Activated naive CD4-positive, alpha-beta T cell treated with anti-CD3 and anti-CD28 coated beads, Interleukin-2, amount 10 ng/mL, durations not matched to agents 7 days and 5 days (primary cell): ENCODE results near the gene SLK.

Experiments
- CTCF ChIA-PET: fragments of 350-600 bp; sonication (Branson Sonifier 250); formaldehyde crosslinking; loops from one replicate; lab custom pipeline; 2021; ENCODE audit warnings: antibody characterized with exemption; lab: Charles Lee
- DNase-seq: peaks from one replicate; pipeline ENCODE4 v3.0.0-alpha.2; 2020
- H3K27ac Mint-ChIP-seq: one replicate; pipeline ENCODE4 v1.8.0; 2021; ENCODE audit warnings: mild to moderate bottlenecking, moderate library complexity, mixed read lengths
- H3K27me3 Mint-ChIP-seq: one replicate; pipeline ENCODE4 v1.8.0; 2021; ENCODE audit warnings: mild to moderate bottlenecking, mixed read lengths
- H3K36me3 Mint-ChIP-seq: one replicate; pipeline ENCODE4 v1.8.0; 2021; ENCODE audit warnings: mixed read lengths
- H3K4me1 Mint-ChIP-seq: one replicate; pipeline ENCODE4 v1.8.0; 2021; ENCODE audit warnings: mixed read lengths
- H3K4me3 Mint-ChIP-seq: one replicate; pipeline ENCODE4 v1.8.0; 2021; ENCODE audit warnings: mild to moderate bottlenecking, moderate library complexity, mixed read lengths
- H3K9me3 Mint-ChIP-seq: one replicate; pipeline ENCODE4 v1.8.0; 2021; ENCODE audit warnings: mixed read lengths

SLK gene

DNA sequence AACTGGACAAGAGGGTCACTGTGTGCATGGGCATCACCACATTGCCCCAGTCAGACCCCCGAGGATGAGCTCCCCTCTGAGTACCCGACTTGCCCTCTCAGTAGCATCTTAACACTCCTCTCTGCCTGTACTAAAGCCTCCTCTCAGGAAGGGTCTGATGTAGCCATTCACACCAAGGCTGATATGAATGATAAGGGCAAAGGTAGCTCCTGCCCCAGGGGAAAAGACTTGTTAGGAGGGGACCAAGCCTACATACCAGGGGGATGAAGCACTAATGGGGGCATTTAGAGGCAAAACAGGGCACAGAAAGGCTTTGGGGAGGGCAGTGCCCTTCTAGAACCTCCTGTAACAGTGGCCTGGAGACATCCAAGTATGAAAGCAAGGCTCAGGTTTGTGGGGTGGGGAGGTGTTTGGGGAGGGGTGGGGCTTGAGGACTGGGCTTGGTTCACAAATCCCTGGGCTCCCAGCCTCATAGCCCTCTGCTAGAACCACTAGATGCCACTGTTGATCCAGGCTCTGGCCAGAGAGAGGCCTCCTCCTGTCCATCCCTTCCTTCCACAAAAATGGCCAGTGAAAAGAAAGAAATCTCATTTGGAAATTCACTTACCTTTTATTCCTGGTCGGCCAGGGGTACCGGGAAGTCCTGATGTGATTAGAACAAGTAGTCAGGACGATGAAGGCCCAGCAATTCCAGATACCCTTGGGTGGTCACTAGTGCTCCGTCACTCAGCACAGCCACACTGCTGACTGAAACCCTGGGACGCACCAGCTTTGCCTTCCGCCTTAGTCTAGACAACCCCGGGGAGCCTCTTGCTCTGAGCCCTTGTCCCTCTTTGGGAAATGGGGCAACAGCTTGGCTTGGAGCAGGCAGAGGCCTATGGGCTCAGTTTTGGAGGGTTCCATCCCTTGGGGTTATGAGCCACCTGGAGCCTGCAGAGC lies 78.5 kb downstream of the SLK start:
- CTCF ChIA-PET, result interaction anchor here (1.3 to 1.6 kb wide), 2 partner anchors 78 to 157 kb away, joined by 3 to 5 read pairs; no protein-coding TSS in a partner anchor
- H3K27ac Mint-ChIP-seq, result no peak overlapping the region
- no peak for DNase-seq

GRCh38 chr10:104046651-104047050 lies 79.7 kb downstream of the SLK start:
- Mint-ChIP-seq H3K4me1 (no peaks in the 10 kb centered on the region), H3K27ac (no peak overlapping the region), H3K27me3 (peaks cover 61% of the 10 kb centered on the region), H3K36me3 (no peaks in the 10 kb centered on the region), H3K9me3 (no peaks in the 10 kb centered on the region), H3K4me3 (no peak overlapping the region)
- CTCF ChIA-PET, result interaction anchor here (1.6 kb wide), 1 partner anchor 77 kb away, joined by 3 read pairs; no protein-coding TSS in a partner anchor
- DNase-seq, result no peak

More for the DNA sequence above, 78.5 kb downstream of the SLK start:
- Mint-ChIP-seq H3K27me3 (peaks cover 59% of the 10 kb centered on the region), H3K36me3 (no peaks in the 10 kb centered on the region), H3K4me3 (no peak overlapping the region), H3K9me3 (no peaks in the 10 kb centered on the region), H3K4me1 (no peaks in the 10 kb centered on the region)

- H3K27ac Mint-ChIP-seq, result no peak overlapping the region
- CTCF ChIA-PET, result interaction anchor here (1.1 to 1.4 kb wide), 2 partner anchors 21 to 75 kb away, joined by 3 to 5 read pairs; no protein-coding TSS in a partner anchor
Measured at GRCh38 chr10:104049504-104050250, 82.7 kb downstream of the SLK start.

DNA sequence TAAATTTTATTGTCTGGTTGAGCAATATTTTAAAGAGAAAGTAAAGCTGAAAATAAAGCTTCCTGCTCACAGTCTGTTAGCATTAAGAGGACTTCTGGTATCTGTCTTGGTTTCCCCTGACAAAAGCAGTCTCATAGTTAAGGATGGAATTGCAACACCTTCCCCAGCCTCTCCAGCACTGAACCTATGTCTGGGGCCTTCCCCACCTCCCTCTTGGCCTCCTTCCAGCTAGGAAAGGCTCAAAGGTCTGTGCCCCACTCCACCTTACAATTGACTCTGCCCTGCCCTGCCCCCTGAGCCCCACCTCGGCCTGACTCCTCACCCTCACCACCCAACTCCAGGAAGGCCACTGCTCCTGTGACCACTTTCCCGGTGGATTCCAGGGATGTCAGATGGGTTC lies 85.5 kb downstream of the SLK start:
- Mint-ChIP-seq H3K9me3 (no peaks in the 10 kb centered on the region), H3K27ac (no peak overlapping the region), H3K4me1 (no peaks in the 10 kb centered on the region), H3K27me3 (peaks cover 29% of the 10 kb centered on the region), H3K36me3 (no peaks in the 10 kb centered on the region), H3K4me3 (no peak overlapping the region)
- CTCF ChIA-PET, result interaction anchor here (0.6 to 0.7 kb wide), 2 partner anchors 20 to 246 kb away, joined by 3 read pairs; no protein-coding TSS in a partner anchor
- no peak for DNase-seq

More at GRCh38 chr10:104049504-104050250, 82.7 kb downstream of the SLK start:
- DNase-seq, result no peak
- Mint-ChIP-seq H3K4me3 (no peak overlapping the region), H3K4me1 (no peaks in the 10 kb centered on the region), H3K27me3 (peaks cover 44% of the 10 kb centered on the region), H3K36me3 (no peaks in the 10 kb centered on the region), H3K9me3 (no peaks in the 10 kb centered on the region)

GRCh38 chr10:104053201-104053600 lies 86.3 kb downstream of the SLK start:
- Mint-ChIP-seq H3K27ac (no peak overlapping the region), H3K4me1 (no peaks in the 10 kb centered on the region), H3K27me3 (peaks cover 25% of the 10 kb centered on the region), H3K4me3 (no peak overlapping the region), H3K9me3 (no peaks in the 10 kb centered on the region), H3K36me3 (no peaks in the 10 kb centered on the region)
- CTCF ChIA-PET, result no interaction called here
- no peak for DNase-seq

- CTCF ChIA-PET, result no interaction called here
- DNase-seq, result no peak
- no peaks in the 10 kb centered on the region for H3K9me3 Mint-ChIP-seq
- no peak overlapping the region for H3K27ac Mint-ChIP-seq
- no peaks in the 10 kb centered on the region for H3K36me3 Mint-ChIP-seq
- H3K27me3 Mint-ChIP-seq, result peaks cover 17% of the 10 kb centered on the region
- H3K4me1 Mint-ChIP-seq, result no peaks in the 10 kb centered on the region
- H3K4me3 Mint-ChIP-seq, result no peak overlapping the region
Measured at GRCh38 chr10:104054430-104054829, 87.5 kb downstream of the SLK start.

- H3K4me3 Mint-ChIP-seq, result no peak overlapping the region
- CTCF ChIA-PET, result interaction anchor here (1.2 kb wide), 1 partner anchor 24 kb away, joined by 3 read pairs; no protein-coding TSS in a partner anchor
- H3K27me3 Mint-ChIP-seq, result peaks cover 15% of the 10 kb centered on the region
- no peaks in the 10 kb centered on the region for H3K9me3 Mint-ChIP-seq
- H3K27ac Mint-ChIP-seq, result no peak overlapping the region
- no peaks in the 10 kb centered on the region for H3K36me3 Mint-ChIP-seq
- no peak for DNase-seq
- no peaks in the 10 kb centered on the region for H3K4me1 Mint-ChIP-seq
Measured at GRCh38 chr10:104056619-104057273, 89.8 kb downstream of the SLK start.

DNA sequence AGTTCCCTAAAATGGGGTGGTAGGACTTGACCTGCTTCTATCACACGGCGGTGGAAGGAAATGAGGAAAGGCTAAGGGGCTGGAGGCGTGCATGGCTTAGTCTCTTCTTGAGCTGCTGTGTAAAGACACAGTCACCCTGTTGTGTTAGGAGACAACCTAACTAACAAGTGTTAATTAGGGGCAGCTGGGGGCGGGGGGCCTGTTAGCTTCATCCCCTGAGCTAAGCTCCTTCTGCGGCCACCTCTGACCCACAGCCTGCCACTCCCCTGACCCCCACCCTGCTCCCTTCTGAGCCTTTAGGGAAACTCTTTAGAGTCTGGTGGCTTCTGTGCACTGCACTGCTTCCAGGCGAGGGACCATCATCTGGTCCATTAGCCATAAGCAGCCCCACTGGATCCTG lies 90.8 kb downstream of the SLK start:
- peaks cover 15% of the 10 kb centered on the region for H3K27me3 Mint-ChIP-seq
- H3K4me3 Mint-ChIP-seq, result no peak overlapping the region
- DNase-seq, result no peak
- H3K36me3 Mint-ChIP-seq, result no peaks in the 10 kb centered on the region
- no peaks in the 10 kb centered on the region for H3K4me1 Mint-ChIP-seq
- CTCF ChIA-PET, result no interaction called here
- H3K27ac Mint-ChIP-seq, result no peak overlapping the region
- no peaks in the 10 kb centered on the region for H3K9me3 Mint-ChIP-seq

DNA sequence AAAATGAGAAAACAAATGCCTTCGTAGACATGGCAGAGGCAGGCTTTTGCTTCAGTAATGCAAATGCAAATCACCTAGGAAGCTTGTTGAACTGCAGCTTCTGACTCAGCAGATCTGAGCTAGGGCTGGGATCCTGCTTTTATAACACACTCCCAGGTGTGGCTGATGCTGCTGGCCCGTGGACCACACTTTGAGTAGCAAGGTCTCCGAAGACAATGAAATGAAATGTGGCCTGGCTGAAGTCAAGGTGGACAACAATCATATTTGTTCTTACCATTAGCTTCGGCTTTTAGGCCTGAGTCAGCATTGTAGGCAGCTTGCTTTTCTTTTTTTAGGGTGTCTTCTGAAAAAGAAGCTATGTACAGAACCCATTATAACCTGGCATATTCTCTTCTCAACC lies 92.4 kb downstream of the SLK start:
- Mint-ChIP-seq H3K4me3 (no peak overlapping the region), H3K9me3 (no peaks in the 10 kb centered on the region), H3K36me3 (no peaks in the 10 kb centered on the region), H3K27ac (no peak overlapping the region), H3K4me1 (no peaks in the 10 kb centered on the region), H3K27me3 (peaks cover 16% of the 10 kb centered on the region)
- CTCF ChIA-PET, result no interaction called here
- no peak for DNase-seq

GRCh38 chr10:104061196-104061595 lies 94.3 kb downstream of the SLK start:
- H3K27me3 Mint-ChIP-seq, result peaks cover 23% of the 10 kb centered on the region
- CTCF ChIA-PET, result interaction anchor here (1.1 to 1.3 kb wide), 2 partner anchors 11 to 349 kb away, joined by 3 to 4 read pairs; no protein-coding TSS in a partner anchor
- DNase-seq, result no peak
- H3K27ac Mint-ChIP-seq, result no peak overlapping the region
- H3K4me3 Mint-ChIP-seq, result no peak overlapping the region
- H3K36me3 Mint-ChIP-seq, result no peaks in the 10 kb centered on the region
- H3K9me3 Mint-ChIP-seq, result no peaks in the 10 kb centered on the region
- H3K4me1 Mint-ChIP-seq, result no peaks in the 10 kb centered on the region

GRCh38 chr10:104065748-104066147 lies 98.8 kb downstream of the SLK start:
- H3K4me1 Mint-ChIP-seq, result no peaks in the 10 kb centered on the region
- H3K36me3 Mint-ChIP-seq, result no peaks in the 10 kb centered on the region
- CTCF ChIA-PET, result no interaction called here
- H3K4me3 Mint-ChIP-seq, result no peak overlapping the region
- peaks cover 34% of the 10 kb centered on the region for H3K27me3 Mint-ChIP-seq
- H3K9me3 Mint-ChIP-seq, result no peaks in the 10 kb centered on the region
- DNase-seq, result no peak
- H3K27ac Mint-ChIP-seq, result no peak overlapping the region

DNA sequence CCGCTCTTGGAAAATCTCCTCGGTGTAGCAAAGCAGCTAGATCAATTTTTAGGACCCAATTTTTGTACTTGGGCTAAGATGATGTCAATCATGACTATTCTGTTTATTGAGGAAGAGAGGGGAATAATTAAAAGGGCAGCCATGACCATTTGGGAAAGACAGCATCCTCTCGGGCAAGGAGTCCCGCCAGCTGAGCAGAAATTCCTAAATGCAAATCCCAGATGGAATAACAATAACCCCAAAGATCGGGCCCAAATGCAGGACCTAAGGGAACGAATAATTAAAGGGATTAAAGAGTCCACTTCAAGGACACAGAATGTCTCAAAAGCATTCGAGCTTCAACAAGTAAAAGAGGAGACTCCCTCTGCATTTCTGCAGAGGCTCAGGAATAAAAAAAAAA lies 100.0 kb downstream of the SLK start:
- DNase-seq, result no peak
- CTCF ChIA-PET, result no interaction called here
- H3K27me3 Mint-ChIP-seq, result peaks cover 30% of the 10 kb centered on the region
- H3K36me3 Mint-ChIP-seq, result no peaks in the 10 kb centered on the region
- no peak overlapping the region for H3K27ac Mint-ChIP-seq
- no peaks in the 10 kb centered on the region for H3K9me3 Mint-ChIP-seq
- H3K4me3 Mint-ChIP-seq, result no peak overlapping the region
- H3K4me1 Mint-ChIP-seq, result no peaks in the 10 kb centered on the region

DNA sequence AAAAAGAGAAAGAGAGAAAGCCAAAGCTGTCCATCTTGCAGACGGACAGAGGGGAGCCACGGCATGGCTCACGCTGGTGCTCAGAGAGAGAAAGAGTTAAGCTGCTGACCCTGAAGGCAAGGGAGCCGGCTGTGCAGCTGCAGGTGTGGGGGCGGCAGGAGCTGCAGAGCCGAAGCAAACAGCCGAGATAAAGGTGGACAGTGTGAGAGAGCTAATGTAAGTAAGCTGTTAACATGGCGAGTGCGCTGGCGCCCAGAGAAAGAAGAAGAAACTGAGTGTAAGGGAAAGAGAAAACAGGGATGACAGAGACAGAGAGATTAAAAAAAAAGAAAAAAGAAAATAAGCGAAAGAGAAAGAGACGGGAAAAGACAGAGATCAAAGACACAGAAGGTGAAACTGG lies 100.6 kb downstream of the SLK start:
- DNase-seq, result no peak
- Mint-ChIP-seq H3K27me3 (peaks cover 30% of the 10 kb centered on the region), H3K27ac (no peak overlapping the region), H3K4me3 (no peak overlapping the region), H3K9me3 (no peaks in the 10 kb centered on the region), H3K36me3 (no peaks in the 10 kb centered on the region), H3K4me1 (no peaks in the 10 kb centered on the region)
- CTCF ChIA-PET, result no interaction called here

- Mint-ChIP-seq H3K36me3 (no peaks in the 10 kb centered on the region), H3K27ac (no peak overlapping the region), H3K27me3 (peaks cover 18% of the 10 kb centered on the region), H3K4me1 (no peaks in the 10 kb centered on the region), H3K4me3 (no peak overlapping the region), H3K9me3 (no peaks in the 10 kb centered on the region)
- DNase-seq, result no peak
- CTCF ChIA-PET, result no interaction called here
Measured at GRCh38 chr10:104069613-104070012, 102.7 kb downstream of the SLK start.
